NCI-H2029 (cell line): ENCODE results near the gene UBA1.

ENCODE experiments used
- DNase-seq: peaks from one replicate; lab custom pipeline; 2025; lab: John Stamatoyannopoulos, UW

The UBA1 gene

GRCh38 chrX:47189906-47190305, 3.7 kb upstream of the UBA1 start:
- DNase-seq = no peak

DNA sequence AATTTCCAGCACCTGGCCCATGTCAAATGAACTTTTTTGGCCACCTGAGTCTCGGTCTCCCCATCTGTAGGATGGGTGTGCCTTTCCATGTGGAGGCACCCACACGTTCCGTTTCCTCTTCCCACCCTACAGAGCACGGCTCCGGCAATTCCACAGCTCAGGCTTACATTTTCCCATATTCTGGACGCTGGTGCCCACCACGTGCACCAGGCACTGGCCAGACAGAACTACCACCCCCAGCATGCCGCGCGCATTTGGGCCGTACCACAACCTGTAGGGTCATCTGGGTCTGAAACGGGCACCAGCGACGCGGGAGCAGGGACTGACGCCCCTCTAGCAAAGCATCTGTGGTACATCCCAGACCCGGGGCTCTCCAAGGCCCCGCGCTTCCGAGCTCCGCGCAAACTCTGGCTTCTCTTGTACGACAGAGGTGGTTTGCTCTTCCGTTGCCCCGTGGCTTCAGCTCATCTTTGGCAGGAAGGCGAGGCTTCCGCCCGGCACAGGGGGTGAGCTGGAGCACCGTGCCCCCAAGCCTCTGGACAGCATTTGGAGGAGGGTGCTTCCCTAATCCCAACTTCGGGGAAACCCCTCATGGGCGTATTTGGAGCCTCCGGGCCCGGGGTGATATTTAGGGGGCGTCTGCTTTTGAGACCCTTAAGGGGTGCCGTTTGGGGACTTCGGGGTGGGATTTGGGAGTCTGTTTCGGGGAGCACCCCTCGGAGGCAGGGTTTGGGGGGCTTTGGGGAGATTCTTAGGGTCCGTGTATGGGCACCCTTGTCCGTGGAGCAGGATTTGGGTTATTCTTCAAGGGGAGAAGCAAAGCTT, 3.0 kb upstream of the UBA1 start:
- DNase-seq = peak; percentile 79

GRCh38 chrX:47191331-47191730, 2.3 kb upstream of the UBA1 start:
- DNase-seq = peak; percentile 7

DNA sequence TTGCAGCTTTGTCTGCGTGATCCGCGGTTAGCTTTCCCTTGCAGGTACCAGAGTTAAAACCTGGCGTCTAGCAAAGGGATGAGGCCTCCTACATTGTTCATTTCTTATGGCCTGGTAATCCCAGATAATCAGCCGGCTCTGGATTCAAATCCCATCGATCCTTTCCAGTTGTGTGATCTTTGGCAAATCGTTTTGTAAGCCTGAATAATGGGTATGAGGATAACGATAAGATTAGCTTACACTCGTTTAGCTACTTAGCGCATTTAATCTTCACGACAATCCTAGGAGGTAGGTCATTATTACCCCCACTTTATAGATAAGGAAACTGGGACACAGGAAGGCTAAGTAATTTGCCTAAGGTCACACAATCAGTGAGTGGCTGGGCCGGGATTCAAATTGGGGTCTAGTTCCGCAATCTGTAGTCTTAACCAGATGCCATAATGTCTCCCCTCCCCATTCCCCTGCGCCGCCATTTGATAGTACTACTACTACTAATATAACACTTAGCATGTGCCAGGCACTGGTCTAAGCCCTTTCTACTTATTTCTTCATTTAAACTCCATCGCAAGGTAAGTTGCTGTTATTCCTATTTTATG, 1.7 kb upstream of the UBA1 start:
- DNase-seq = no peak

DNA sequence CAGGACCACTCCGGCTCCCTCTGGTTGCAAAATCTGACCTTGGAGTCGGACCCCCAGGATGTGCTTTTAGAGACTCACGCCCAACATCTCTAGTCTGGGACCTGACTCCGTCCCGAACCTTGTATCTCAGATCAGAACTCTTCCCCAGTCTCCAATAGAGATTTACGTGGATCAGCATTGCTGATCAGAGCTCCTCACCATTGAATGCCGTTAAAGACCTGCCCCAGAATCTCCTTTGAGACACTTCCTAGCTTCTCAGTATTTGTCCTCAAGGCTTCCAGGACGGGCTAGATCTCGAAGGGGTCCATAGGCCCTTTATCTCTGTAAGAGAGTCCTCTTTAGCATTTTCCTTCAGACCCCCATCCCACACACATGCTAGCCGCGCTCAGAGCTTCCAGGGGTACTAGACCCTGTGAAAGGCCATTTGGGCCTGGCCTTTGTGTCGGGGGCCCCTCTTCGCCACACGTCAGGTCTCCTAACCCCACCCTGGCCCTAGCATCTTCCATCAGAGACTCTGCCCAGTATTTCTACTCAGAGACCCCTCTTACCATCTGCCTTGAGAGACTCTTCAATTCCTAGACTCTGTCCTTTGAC, 662 bp downstream of the UBA1 start:
- no peak for DNase-seq

DNA sequence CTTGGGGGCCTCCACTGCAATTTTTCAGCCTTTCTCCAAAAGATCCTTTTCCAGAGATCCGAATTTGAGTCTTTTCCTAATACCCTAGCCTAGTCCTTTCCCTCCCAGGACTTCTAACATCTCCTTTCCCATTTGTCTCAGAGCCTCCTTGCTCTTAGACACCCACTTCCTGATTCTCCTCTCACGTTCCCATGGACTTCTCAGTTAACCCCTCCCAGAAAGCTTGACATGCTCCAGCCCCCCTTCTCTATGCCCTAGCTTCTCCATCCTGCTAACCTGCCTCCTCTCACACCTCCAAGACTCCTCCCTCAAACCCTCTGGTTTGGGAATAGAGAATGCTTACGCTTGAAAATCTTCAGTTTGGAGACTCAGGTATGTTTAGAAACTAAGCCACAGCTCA, 2.5 kb downstream of the UBA1 start:
- DNase-seq = no peak

DNA sequence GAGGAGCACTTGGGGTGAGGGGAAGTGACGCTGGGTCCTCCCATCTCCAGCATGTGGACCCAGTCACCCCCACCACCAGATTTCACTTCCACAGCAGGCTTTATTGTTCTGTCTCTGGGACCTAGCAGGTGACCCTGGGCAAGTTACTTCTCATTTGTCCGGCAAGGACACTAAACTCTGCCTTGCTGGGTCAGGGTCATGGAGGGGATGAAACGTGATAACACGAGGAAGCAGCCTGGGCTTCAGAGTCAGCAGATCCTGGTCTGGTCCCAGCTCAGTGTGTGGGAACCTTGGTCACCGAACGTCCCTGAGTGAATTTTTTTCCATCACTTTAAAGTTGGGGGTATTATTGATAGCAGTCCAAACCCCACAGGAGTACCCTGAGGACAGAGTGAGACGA, 3.9 kb downstream of the UBA1 start:
- DNase-seq = no peak

DNA sequence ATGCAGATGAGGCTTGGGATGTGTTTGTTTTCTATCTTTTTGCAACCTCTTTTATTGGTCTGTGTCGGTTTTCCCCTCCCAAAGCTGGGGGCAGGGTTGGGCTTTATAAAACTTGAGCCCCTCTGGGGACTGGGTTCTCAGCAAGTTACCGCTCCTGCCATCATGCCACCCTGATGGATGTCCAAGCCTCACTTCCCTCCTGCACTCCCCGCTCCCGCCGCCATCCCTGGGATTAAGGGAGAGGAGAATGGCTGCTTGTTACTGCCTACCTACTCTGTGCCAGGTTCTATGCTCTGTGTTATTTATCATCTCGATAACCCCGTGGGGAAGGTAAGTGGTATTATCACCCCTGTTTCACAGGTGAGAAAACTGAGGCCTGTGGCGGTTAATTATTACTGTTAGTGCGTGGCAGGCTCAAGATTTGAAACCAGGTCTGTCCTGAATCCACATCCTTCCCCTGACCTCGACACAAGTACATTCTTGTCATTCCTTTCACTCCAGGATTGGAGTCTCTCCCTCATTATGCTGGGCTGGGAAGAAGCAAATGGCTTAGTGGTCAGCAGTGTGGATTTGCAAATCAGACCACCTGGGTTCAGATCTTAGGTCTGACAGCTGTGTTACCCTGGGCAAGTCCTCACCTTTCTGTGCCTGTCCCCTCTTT, 4.5 kb downstream of the UBA1 start:
- DNase-seq = no peak

- no peak for DNase-seq
Measured at GRCh38 chrX:47198687-47199080, 5.1 kb downstream of the UBA1 start.

GRCh38 chrX:47199286-47199685, 5.7 kb downstream of the UBA1 start:
- DNase-seq = no peak

DNA sequence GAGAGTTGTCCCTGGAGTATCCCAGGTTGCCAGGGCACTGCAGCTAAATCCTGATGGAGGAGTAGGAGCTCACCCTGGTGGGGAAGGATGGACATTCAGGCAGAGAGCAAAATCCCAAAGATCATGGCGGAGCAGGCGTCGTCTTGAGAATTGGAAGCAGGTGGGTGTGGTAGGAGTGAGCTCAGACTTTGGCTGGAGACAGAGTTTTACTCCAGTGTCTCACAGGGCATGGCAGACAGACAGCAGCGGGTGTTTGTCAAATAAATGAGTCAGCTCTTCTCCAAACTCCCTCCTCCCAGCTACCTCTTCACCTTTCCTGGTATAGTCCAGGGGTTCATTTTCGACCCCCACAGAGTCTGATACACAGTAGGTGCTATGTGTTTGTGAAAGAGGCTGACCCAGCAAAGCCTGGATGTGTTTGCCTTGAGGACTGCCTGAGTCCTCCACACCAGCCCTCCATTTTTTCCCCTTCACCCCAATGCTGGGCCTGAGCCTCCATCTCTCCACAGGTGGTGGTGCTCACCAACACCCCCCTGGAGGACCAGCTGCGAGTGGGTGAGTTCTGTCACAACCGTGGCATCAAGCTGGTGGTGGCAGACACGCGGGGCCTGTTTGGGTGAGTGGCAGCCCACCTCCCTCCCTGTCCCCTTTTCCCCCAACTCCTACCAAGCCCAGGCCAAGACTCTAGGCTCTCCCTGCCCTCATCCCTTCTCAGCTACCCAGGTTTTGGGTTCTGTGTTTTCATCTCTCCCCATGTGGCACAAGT, 6.9 kb downstream of the UBA1 start:
- DNase-seq = no peak

DNA sequence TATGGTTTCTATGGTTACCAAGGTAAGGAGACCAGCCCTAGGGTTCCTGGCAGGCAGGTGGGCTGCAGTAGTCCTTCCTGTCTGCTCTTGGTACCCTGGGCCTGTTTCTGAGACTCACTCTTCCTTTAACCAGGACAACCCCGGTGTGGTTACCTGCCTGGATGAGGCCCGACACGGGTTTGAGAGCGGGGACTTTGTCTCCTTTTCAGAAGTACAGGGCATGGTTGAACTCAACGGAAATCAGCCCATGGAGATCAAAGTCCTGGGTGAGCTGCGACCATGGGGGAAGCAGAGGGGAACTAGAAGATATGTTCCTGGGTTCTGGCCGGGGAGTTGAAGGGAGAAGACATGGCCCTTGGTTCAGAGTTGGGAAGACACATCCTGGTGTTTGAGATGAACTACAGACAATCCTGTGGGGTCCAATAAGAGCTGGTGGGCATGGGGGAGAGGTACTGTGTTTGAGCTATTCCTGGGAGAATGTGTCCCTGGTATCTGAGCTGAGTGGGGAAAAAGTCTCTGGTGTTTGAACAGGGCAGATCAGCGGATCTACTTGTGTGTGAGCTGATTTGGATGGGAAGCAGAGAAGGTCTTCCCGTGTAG, 7.8 kb downstream of the UBA1 start:
- DNase-seq = no peak

DNA sequence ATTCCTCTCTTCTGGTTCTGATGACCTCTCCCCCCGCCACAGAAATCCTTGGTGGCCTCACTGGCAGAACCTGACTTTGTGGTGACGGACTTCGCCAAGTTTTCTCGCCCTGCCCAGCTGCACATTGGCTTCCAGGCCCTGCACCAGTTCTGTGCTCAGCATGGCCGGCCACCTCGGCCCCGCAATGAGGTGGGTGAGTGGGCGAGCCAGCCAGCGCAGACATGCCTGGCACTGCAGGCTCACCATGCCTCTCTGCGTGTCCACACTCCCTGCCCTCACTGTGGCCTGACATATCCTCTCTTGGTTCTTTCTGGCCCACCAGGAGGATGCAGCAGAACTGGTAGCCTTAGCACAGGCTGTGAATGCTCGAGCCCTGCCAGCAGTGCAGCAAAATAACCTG, 8.7 kb downstream of the UBA1 start:
- no peak for DNase-seq

- DNase-seq = no peak
Measured at GRCh38 chrX:47202877-47203276, 9.2 kb downstream of the UBA1 start.

DNA sequence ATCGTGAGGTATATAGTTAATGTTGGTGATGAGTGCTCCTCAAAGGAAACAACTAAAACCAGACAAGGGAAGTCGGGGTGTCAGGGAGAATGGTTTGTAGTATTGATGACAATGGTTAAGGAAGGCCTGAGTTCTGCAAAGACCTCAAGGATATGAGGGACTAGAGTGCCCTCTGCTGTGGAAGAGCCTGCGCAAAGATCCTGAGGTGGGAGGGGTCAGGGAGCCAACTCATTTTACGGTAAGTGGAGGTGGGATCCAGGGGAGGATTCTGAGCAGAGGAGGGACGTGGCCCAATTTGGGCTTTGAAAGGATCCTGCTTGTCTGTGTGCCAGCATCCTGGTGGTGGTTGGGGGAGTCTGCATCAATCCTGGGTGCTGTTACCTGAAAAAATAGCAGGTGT, 11.3 kb downstream of the UBA1 start:
- DNase-seq = no peak

DNA sequence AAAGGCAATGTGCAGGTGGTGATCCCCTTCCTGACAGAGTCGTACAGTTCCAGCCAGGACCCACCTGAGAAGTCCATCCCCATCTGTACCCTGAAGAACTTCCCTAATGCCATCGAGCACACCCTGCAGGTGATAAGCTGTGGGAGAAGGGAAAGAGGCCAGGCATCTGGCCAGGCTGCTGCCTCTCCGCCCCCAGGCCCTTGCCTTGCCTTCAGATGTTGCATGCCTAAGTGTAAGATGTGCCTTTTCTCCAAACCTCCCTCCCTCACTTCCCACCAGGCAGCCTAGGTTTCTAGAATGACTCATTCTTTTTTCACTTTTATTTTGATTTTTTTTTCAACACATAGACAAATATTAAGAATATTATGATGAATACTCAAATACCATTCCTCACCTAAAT, 12.7 kb downstream of the UBA1 start:
- DNase-seq = no peak

DNA sequence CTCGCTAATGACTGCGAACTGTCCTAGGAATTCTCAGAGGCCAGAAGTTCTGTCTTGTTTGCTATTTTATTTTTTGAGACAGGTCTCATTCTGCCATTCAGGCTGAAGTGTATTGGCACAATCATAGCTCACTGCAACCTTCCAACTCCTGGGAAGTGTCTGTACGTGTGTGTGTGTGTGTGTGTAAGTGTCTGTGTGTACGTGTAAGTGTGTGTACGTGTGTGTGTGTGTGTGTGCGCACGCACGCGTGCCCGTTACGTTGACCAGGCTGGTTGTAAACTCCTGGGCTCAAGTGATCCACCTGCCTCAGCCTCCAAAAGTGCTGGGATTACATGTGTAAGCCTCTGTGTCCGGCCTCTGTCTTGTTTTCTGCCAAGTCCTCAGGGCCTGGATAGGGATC, 14.5 kb downstream of the UBA1 start:
- DNase-seq = no peak

DNA sequence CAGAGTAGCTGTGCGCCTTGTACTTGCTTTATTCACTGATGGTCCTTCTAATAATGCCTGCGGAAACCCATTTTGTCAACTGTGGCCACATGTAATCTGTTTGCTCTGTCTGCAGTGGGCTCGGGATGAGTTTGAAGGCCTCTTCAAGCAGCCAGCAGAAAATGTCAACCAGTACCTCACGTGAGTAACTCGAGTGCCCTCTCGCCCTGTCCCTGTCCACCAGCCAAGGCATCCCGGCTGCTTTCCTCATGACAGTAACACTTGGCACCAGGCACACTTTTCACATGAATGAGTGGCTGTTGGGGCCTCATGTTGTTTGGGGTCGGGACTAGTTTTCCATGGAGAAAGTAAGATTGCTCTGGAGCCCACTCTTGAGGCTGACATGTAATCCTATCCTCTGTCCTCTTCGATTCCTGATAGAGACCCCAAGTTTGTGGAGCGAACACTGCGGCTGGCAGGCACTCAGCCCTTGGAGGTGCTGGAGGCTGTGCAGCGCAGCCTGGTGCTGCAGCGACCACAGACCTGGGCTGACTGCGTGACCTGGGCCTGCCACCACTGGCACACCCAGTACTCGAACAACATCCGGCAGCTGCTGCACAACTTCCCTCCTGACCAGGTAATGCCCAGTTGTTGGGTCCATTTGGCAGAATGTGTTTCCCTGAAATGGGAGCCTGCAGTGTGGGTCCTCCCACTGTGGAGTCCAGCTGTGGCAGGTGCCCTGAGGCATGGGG, 16.0 kb downstream of the UBA1 start:
- no peak for DNase-seq

DNA sequence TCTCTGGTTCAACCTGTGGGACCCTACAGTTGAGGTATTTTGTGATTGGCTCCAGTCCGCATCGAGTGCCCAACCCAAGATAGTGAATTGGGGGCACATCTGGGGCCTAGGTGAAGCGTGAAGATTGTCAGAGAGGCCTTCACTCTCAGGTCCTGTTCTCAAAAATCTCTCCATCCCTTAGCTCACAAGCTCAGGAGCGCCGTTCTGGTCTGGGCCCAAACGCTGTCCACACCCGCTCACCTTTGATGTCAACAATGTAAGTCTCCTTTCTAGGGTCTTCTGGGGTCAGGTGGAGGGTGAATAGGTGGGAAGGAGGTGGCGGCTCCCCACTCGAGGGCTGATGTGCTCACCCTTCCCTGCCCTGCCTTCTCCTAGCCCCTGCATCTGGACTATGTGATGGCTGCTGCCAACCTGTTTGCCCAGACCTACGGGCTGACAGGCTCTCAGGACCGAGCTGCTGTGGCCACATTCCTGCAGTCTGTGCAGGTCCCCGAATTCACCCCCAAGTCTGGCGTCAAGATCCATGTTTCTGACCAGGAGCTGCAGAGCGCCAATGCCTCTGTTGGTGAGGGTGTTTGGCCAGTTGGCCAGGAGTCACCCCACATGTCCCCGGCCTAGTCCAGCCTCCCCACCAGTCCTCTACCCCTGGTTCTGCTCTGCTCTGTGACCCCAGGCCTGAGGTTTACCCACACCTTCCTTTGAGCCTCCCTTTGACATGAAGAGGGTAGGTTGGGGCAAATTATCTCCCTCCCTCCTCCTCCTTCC, 17.2 kb downstream of the UBA1 start:
- DNase-seq = no peak
